DND-41 (cell line): Measurements from ENCODE around the gene LILRB5.

Source experiments
- ATAC-seq: fragments of 200-7000 bp; cut with Tn5 transposase; 3 replicates; pipeline ENCODE4 v1.9.1; 2021; ENCODE audit warnings: low read depth; ENCODE audit not compliant: insufficient read depth
- DNase-seq: peaks from one replicate; pipeline ENCODE4 v3.0.0-alpha.2; 2020
- H2AFZ ChIP-seq: 2 replicates; pipeline ENCODE4 v1.6.0; 2012; ENCODE audit warnings: low read depth, low read length
- H3K27ac ChIP-seq: 2 replicates; pipeline ENCODE4 v1.5.1; 2012; ENCODE audit warnings: low read length, inconsistent platforms
- H3K27me3 ChIP-seq: fragments of 200-600 bp; sonication (generic); 2 replicates; pipeline ENCODE4 v1.6.0; 2012; ENCODE audit warnings: low read length, mild to moderate bottlenecking, inconsistent platforms; ENCODE audit not compliant: insufficient read depth, poor library complexity
- H3K36me3 ChIP-seq: 2 replicates; pipeline ENCODE4 v1.5.1; 2012; ENCODE audit warnings: low read length, inconsistent platforms; ENCODE audit not compliant: insufficient read depth
- H3K4me1 ChIP-seq: 2 replicates; pipeline ENCODE4 v1.5.1; 2012; ENCODE audit warnings: mild to moderate bottlenecking, low read length; ENCODE audit not compliant: insufficient read depth
- H3K4me2 ChIP-seq: 2 replicates; pipeline ENCODE4 v1.6.0; 2012; ENCODE audit warnings: mild to moderate bottlenecking, moderate library complexity, low read length, inconsistent platforms; ENCODE audit not compliant: insufficient read depth
- H3K4me3 ChIP-seq, 2 experiments: fragments of 200-600 bp in 1 of 2; shearing (Covaris generic) in 1 of 2; 2 replicates each; pipeline ENCODE4 v1.5.1; 2012 to 2016; ENCODE audit warnings: inconsistent platforms in 2 of 2, low read length in 2 of 2, mild to moderate bottlenecking in 2 of 2, low read depth in 1 of 2, moderate library complexity in 1 of 2
- H3K79me2 ChIP-seq: 2 replicates; pipeline ENCODE4 v1.6.0; 2012; ENCODE audit warnings: low read length, inconsistent platforms; ENCODE audit not compliant: insufficient read depth
- H3K9ac ChIP-seq: 2 replicates; pipeline ENCODE4 v1.6.0; 2012; ENCODE audit warnings: low read depth, mild to moderate bottlenecking, inconsistent platforms, low read length, moderate library complexity
- H3K9me3 ChIP-seq: 2 replicates; pipeline ENCODE4 v1.5.1; 2012; ENCODE audit warnings: low read length, moderate library complexity, mild to moderate bottlenecking, inconsistent platforms; ENCODE audit not compliant: insufficient read depth, severe bottlenecking
- H4K20me1 ChIP-seq: 2 replicates; pipeline ENCODE4 v1.6.0; 2012; ENCODE audit warnings: low read length; ENCODE audit not compliant: insufficient read depth
- EZH2 ChIP-seq: IDR thresholded peaks from 3 replicates; pipeline ENCODE4 v1.6.1; 2012; ENCODE audit warnings: borderline replicate concordance, low read depth, mild to moderate bottlenecking, moderate library complexity, low read length, inconsistent platforms; ENCODE audit not compliant: severe bottlenecking
- TF ChIP-seq, protein P1 (sequence below): IDR thresholded peaks from 2 replicates; pipeline ENCODE4 v1.5.1; 2012; ENCODE audit warnings: borderline replicate concordance, low read length, moderate library complexity, mild to moderate bottlenecking; ENCODE audit not compliant: poor library complexity, severe bottlenecking; ENCODE audit errors: extremely low read depth

The LILRB5 gene

DNA sequence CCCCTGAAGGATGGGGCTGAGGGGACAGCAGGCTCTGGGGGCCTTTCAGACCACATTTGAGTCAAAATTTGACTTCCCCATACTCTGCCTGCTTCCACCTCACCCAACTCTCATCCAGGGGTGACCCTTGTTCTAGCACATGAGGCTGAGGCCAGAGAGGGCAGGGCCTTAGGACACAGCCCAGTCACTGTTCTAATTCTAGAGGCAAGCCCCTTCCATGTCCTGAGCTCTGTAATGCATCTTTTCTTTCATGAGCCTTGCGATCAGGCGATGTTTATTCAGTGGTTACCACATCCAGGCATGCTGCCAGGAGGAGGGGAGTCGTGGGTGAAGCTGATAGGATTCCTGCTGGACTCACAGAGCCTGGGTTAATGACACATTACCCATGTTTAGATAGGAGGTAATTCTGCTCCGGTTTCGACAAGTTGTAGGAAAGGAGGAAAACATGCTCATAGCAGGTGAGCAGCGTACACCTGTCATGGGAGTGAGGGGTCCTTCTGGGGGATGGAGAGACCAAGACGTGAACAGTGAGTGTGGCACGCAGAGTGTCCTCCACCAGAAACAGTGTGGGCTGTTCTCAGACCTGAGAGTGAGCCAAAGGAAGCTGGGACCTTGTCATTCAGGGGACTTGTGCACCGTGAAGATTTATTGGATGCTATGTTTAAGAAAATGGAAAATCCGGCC lies 47.1 kb downstream of the LILRB5 start:
- ATAC-seq (peak; percentile 23; the same call in 2 of the 3 replicates), DNase-seq (peak; percentile 36)
- Histone ChIP-seq H3K9ac (no peak overlapping the region), H3K4me2 (no peak overlapping the region), H3K27me3 (no peaks in the 10 kb centered on the region), H4K20me1 (peaks cover 65% of the 10 kb centered on the region), H2AFZ (no peak overlapping the region), H3K36me3 (peaks cover 59% of the 10 kb centered on the region), H3K9me3 (no peaks in the 10 kb centered on the region), H3K4me3 (no peak overlapping the region), H3K79me2 (peaks cover 43% of the 10 kb centered on the region), H3K4me1 (peaks cover 17% of the 10 kb centered on the region), H3K27ac (no peak overlapping the region)
- TF ChIP-seq, protein P1, sequence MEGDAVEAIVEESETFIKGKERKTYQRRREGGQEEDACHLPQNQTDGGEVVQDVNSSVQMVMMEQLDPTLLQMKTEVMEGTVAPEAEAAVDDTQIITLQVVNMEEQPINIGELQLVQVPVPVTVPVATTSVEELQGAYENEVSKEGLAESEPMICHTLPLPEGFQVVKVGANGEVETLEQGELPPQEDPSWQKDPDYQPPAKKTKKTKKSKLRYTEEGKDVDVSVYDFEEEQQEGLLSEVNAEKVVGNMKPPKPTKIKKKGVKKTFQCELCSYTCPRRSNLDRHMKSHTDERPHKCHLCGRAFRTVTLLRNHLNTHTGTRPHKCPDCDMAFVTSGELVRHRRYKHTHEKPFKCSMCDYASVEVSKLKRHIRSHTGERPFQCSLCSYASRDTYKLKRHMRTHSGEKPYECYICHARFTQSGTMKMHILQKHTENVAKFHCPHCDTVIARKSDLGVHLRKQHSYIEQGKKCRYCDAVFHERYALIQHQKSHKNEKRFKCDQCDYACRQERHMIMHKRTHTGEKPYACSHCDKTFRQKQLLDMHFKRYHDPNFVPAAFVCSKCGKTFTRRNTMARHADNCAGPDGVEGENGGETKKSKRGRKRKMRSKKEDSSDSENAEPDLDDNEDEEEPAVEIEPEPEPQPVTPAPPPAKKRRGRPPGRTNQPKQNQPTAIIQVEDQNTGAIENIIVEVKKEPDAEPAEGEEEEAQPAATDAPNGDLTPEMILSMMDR = no peak
- no peak for TF ChIP-seq EZH2

DNA sequence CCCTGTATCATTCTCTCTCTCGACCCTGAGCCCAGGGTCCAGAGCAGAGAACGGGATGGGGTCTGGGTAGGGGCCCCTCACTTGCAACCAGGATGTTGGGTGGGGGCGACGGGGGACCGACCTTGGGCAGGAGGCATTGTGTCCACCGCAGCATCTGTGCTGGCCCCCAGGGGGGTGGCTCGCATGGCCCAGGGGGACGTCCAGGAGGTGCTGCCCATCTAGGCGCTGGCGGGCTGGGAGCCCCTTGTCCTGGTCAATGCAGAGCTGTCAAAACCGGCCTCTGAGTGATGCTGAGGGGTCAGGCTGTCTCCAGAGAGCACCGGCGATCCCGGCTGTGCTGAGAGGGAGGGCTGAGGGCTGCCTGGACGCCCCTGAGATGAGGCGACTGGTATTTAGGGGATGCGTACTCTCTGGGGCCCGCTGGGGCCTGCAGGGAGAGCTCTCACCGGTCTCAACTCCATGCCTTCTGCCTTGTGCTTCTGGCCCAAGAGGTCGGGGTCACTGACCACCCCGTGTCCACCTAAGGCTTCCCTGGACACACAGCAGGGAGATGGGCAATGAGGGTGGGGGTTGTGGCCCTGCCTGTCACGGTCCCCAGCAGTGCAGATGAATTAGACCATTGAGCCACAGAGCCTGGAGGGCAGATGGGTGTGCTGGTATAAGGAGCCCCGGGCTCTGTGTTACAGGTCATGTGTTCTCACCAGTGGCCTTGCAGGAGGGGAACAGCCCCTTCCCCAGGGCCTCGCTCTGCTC lies 47.8 kb downstream of the LILRB5 start:
- Histone ChIP-seq H3K79me2 (peaks cover 51% of the 10 kb centered on the region), H3K9ac (no peak overlapping the region), H3K4me1 (peaks cover 24% of the 10 kb centered on the region), H4K20me1 (peaks cover 72% of the 10 kb centered on the region), H3K4me3 (no peak overlapping the region), H2AFZ (no peak overlapping the region), H3K27ac (no peak overlapping the region), H3K4me2 (no peak overlapping the region), H3K36me3 (peaks cover 66% of the 10 kb centered on the region), H3K27me3 (no peaks in the 10 kb centered on the region), H3K9me3 (no peaks in the 10 kb centered on the region)
- DNase-seq (no peak), ATAC-seq (peak; percentile 32)
- TF ChIP-seq, protein P1 = no peak
- TF ChIP-seq EZH2 = no peak

DNA sequence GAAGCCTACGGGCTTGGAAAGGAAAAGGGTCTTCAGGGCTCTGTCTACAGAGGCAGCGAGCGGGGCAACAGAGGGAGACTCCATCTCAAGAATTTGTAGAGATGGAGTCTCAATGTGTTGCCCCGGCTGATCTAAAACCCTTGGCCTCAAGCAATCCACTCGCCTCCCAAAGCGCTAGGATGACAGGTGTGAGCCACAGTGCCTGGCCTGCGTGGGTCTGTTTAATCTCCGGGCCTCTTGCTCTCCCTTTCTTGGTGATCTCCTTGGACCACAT lies 48.4 kb downstream of the LILRB5 start:
- TF ChIP-seq, protein P1 = no peak
- no peak for TF ChIP-seq EZH2
- Histone ChIP-seq H3K4me1 (peaks cover 28% of the 10 kb centered on the region), H3K4me2 (no peak overlapping the region), H3K9me3 (no peaks in the 10 kb centered on the region), H3K4me3 (no peak overlapping the region), H4K20me1 (peaks cover 78% of the 10 kb centered on the region), H2AFZ (no peak overlapping the region), H3K36me3 (peaks cover 71% of the 10 kb centered on the region), H3K9ac (no peak overlapping the region), H3K79me2 (peaks cover 56% of the 10 kb centered on the region), H3K27me3 (no peaks in the 10 kb centered on the region), H3K27ac (no peak overlapping the region)
- DNase-seq (no peak), ATAC-seq (peak; percentile 28)
